ENCODE measurements around the gene CLC.
A peak's percentile ranks its signal among the peaks of the same experiment; 100 is the strongest.
"Not testable (repeated sequence)": the region's sequence is repeated elsewhere in the genome, so short reads cannot be mapped to it uniquely, and the experiment has no call there.

The CLC gene

DNA sequence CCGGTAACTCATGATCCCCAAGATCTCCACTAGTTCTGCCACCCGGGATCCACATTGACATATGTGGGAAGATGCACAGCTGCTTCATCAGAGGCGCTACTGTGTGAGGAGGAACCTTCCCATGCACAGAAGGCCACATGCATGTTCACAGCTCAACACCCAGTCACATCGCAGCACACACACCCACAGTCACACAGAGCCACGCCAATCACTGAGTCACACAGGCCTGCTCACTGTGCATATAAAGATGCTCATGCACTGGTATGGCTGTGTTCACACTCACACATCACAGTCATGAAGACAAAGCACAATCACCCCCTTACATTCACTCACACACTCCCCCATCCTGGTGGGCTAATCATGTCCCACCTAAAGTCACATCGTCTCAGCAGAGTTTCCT, 9.8 kb downstream of the CLC start:
- no peak for DNase-seq

DNA sequence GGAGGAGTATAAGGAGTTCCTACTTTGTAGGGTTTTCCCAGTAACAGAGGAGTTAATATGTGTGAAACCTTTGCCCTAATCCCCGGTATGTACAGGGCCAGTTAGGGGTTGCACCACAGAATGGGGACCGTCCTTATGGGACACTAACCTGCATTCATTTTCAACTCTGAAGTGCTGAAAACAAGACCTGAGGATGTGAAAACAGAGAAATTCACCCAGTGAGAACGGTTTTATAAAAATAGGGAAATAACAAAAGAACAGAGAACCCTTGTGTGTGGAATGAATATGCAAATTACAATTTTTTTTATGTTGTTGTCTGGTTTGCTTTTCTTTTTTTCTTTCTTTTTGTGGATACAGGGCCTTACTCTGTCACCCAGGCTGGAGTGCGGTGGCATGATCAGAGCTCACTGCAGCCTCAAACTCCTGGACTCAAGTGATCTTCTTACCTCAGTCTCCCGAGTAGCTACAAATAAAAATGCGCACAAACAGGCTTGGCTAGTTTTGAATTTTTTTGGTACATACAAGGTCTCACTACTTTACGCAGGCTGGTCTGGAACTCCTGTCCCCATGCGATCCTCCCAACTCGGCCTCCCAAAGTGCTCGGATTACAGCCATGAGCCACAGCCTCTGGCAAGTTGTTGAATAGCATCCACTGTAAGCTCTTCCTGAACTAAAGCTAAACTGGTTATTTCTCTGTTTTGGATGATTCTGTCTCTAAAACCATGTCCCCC, 10.6 kb downstream of the CLC start:
- no peak for DNase-seq

- no peak for DNase-seq
These were observed 11.8 kb downstream of the CLC start for GRCh38 chr19:39725995-39726394.

DNA sequence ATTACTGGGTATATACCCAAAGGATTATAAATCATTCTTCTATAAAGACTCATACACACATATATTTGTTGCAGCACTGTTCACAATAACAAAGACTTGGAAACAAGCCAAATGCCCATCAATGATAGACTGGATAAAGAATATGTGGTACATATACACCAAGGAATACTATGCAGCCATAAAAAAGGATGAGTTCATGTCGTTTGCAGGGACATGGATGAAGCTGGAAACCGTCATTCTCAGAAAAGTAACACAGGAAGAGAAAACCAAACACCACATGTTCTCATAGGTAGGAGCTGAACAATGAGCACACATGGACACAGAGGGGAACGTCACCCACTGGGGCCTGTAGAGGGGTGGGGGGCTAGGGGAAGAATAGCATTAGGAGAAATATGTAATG, 17.7 kb downstream of the CLC start:
- not testable (repeated sequence) for DNase-seq

- DNase-seq = no peak
These were observed 27.4 kb downstream of the CLC start for GRCh38 chr19:39710333-39710890.

GRCh38 chr19:39709026-39709872, 28.6 kb downstream of the CLC start:
- DNase-seq = no peak

DNA sequence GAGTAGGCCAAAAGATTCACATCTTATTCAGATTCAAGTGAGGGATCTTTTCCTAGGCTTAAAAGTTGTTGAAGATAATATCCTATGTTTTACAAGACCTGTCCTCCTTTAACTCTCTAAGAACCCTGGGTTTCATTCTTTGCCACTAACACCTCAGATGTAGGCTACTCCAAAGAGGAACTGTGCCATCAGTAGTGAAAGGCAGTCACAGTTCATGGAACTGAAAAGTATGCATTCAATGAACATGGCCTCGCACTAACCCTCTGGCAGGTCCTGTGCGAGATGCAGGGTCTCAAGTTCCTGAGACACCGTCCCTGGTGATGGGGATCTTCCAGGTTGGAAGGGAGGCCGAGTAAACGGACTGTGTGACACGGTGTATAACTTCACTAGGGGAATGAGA, 29.2 kb downstream of the CLC start:
- DNase-seq = no peak

DNA sequence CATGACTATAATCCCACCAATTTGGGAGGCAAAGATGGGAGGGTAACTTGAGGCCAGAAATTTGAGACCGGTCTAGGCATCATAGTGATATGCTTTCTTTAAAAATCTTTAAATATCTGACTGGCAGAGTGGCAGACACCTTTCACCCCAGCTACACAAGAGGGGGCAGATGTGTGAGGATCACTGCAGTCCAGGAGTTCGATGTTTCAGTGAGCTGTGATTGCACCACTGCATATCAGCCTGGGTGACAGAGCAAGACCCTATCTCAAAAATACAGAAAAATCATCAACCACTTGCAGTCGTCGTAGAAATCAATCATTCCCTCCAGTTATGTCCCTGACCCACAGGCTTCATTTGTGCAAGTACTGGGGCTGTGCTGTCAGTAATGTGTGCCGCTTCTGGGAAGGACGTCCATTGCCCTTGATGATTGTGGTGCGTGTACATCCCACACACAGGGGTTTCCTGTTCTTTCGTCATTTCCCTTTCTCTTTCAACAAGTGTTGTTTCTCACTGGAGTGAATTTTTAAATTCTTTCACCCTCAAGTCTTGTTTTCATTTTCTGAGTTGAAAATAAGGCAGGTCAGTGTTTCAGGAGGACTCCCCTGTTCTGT, 32.1 kb downstream of the CLC start:
- DNase-seq = no peak

- DNase-seq = peak; percentile 69
These were observed 33.4 kb downstream of the CLC start, which contains the start of gene LGALS14 for GRCh38 chr19:39704181-39705044. TSS of gene LGALS14 (plus strand) at chr19:39704481. CDS start at chr19:39704529, 48 bp downstream.

DNA sequence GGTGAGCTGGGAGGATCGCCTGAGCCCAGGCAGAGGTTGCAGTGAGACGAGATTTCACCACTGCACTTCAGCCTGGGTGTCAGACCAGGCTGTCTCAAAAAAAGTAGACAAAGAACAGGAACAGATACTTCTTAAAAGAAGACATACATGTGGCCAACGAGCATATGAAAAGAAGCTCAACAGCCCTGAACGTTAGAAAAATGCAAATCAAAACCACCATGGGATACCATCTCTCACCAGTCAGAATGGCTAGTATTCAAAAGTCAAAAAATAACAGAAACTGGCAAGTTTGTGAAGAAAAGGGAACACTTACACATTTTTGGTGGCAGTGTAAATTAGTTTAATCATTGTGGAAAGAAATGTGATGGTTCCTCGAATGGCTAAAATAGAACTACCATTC, 36.5 kb downstream of the CLC start:
- DNase-seq = no peak

DNA sequence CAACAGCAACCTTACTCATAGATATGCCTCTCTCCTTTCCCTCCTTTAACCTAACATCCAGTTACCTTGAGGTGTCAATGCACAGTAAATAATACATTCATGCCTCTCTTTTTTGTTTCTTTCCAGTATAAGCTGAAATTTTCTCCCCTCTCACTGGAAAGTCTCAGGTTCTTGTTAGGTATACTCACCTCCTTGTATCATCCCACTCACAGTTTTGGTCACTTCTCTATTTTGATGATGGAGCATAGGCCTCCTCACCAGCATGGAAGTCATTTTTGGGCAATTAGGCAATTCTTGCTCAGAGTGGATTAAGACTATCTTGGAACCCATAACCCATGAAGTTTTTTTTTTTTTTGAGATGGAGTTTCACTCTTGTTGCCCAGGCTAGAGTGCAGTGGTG, 39.3 kb downstream of the CLC start:
- no peak for DNase-seq

- no peak for DNase-seq
These were observed 41.4 kb downstream of the CLC start for GRCh38 chr19:39696387-39696786.

DNA sequence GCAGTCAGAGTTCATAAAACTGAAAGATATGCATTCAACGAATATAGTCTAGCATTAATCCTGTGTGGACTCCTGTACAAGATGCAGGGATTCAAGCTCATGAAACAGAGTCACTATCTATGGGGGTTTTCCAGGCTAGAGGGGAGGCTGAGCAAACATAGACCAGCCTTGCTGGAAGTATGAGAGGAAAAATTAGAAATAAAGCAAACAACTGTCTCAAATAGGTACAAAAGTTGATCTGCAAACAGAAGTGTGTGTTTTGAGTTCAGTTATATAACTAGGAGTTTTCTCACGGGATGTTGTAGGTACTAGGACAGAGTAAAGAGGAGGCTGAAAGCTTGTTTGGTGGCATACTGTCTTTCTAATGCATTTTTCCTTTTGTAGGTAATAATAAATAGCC, 42.1 kb downstream of the CLC start:
- no peak for DNase-seq

DNA sequence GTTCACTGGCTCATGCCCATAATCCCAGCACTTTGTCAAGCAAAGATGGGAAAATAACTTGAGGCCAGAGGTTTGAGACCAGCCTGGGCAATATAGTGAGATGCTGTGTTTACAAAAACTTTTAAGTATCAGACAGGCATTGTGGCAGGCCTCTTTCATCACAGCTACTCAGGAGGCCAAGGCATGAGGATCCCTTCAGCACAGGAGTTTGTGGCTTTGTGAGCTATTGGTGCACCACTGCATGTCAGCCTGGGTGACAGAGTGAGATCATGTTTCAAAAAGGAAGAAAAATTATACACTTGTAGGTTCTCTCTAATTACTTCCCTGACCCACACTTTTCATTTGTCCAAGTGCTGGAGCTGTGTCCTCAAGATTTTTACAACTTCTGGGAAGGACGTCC, 45.0 kb downstream of the CLC start:
- no peak for DNase-seq

GRCh38 chr19:39692166-39692565, 45.7 kb downstream of the CLC start:
- DNase-seq = no peak

GRCh38 chr19:39688637-39689036, 49.2 kb downstream of the CLC start:
- not testable (repeated sequence) for DNase-seq

DNA sequence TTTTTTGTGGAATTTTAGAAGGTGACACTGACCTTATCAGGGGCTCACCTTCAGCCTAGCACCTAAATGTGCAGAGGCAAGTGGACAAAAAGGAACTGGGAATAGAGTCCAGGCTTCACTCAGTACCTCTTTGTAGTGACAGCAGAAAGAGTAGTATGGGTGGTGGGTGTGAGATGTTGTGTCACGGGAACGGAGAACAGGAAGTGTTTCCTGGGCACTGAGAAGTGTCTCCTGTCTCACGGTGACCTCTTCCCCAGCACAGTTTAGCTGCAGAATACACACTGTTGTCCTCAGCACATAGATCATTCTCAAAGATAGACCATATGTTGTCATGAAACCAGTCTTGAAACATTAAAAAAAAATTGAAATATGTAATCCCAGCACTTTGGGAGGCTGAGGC, 51.1 kb downstream of the CLC start:
- no peak for DNase-seq

- no peak for DNase-seq
These were observed 53.6 kb downstream of the CLC start for GRCh38 chr19:39684267-39684666.

DNA sequence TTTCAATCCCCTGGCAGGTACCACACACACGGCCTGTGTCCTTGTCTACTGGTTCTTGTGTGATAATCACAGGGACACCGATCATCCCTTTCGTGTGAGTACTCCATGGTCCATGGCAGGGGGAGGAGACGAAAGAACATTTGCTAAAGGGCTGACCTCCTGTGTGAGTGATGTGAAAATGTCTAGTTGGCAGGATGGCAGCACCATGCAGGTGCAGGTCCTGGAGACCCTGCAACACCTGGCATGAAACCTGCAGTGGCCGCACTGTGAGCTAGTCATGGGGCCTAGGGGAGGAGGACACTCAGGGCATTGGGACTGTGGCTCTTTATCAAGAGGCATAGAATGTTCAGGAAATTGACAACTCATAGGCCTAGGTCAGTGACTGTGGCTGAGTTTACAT, 56.4 kb downstream of the CLC start:
- no peak for DNase-seq
